Loucy (cell line): Measurements from ENCODE around the gene IGF2.

ENCODE experiments used
- H2AFZ ChIP-seq: fragments of 200-600 bp; sonication (generic); 2 replicates; pipeline ENCODE4 v1.6.0; 2016; ENCODE audit warnings: antibody characterized with exemption, mild to moderate bottlenecking, low read length, moderate library complexity
- H3F3A ChIP-seq: fragments of 200-600 bp; 2 replicates; pipeline ENCODE4 v1.6.0; 2016; ENCODE audit warnings: antibody characterized with exemption, low read depth, mild to moderate bottlenecking
- H3K27me3 ChIP-seq: fragments of 200-600 bp; sonication (generic); 2 replicates; pipeline ENCODE4 v1.6.1; 2014; ENCODE audit warnings: low read length, mild to moderate bottlenecking; ENCODE audit not compliant: insufficient read depth, poor library complexity, severe bottlenecking
- H3K36me3 ChIP-seq: fragments of 200-600 bp; sonication (generic); 2 replicates; pipeline ENCODE4 v1.6.1; 2016; ENCODE audit warnings: low read length; ENCODE audit not compliant: insufficient read depth
- H3K4me1 ChIP-seq: fragments of 200-600 bp; sonication (generic); 2 replicates; pipeline ENCODE4 v1.5.1; 2014; ENCODE audit warnings: low read length, mild to moderate bottlenecking; ENCODE audit not compliant: insufficient read depth, poor library complexity, severe bottlenecking
- H3K4me2 ChIP-seq: fragments of 200-600 bp; sonication (generic); 2 replicates; pipeline ENCODE4 v1.6.0; 2014; ENCODE audit warnings: antibody characterized with exemption, low read length, low read depth, mild to moderate bottlenecking; ENCODE audit not compliant: poor library complexity, severe bottlenecking
- H3K4me3 ChIP-seq: fragments of 200-600 bp; sonication (generic); 2 replicates; pipeline ENCODE4 v1.5.1; 2014; ENCODE audit warnings: low read length, mild to moderate bottlenecking, mixed read lengths; ENCODE audit not compliant: poor library complexity, severe bottlenecking
- H3K79me2 ChIP-seq: fragments of 200-600 bp; sonication (generic); 2 replicates; pipeline ENCODE4 v1.6.1; 2014; ENCODE audit warnings: low read length; ENCODE audit not compliant: insufficient read depth
- H3K9ac ChIP-seq: fragments of 200-600 bp; sonication (generic); 2 replicates; pipeline ENCODE4 v1.6.0; 2014; ENCODE audit warnings: mild to moderate bottlenecking, low read depth, low read length, moderate library complexity; ENCODE audit not compliant: poor library complexity, severe bottlenecking
- H3K9me2 ChIP-seq: fragments of 200-600 bp; sonication (generic); replicated peaks from 2 replicates; pipeline ENCODE4 v1.6.1; 2016; ENCODE audit warnings: low read depth, low read length, mixed read lengths
- H3K9me3 ChIP-seq: fragments of 200-600 bp; sonication (generic); 2 replicates; pipeline ENCODE4 v1.6.1; 2014; ENCODE audit warnings: mild to moderate bottlenecking, antibody characterized with exemption, low read length, low read depth; ENCODE audit not compliant: insufficient read depth
- H4K20me1 ChIP-seq: fragments of 200-600 bp; sonication (generic); 2 replicates; pipeline ENCODE4 v1.6.0; 2014; ENCODE audit warnings: antibody characterized with exemption, low read length, mild to moderate bottlenecking; ENCODE audit not compliant: insufficient read depth, poor library complexity, severe bottlenecking
- CTCF ChIP-seq: fragments of 200-600 bp; sonication (generic); conservative IDR thresholded peaks from 2 replicates; pipeline ENCODE4 v1.5.1; 2014; ENCODE audit warnings: mild to moderate bottlenecking, antibody characterized with exemption, low read length
- EZH2phosphoT487 ChIP-seq: fragments of 200-600 bp; IDR thresholded peaks from 2 replicates; pipeline ENCODE4 v1.6.1; 2018; ENCODE audit warnings: antibody characterized with exemption, mild to moderate bottlenecking, moderate library complexity, borderline replicate concordance

The IGF2 gene

GRCh38 chr11:2153581-2154194 lies 14.5 kb upstream of the IGF2 start:
- no peak overlapping the region for H3K4me2 ChIP-seq
- no peaks in the 10 kb centered on the region for H3K9me2 ChIP-seq
- no peak overlapping the region for H3K9ac ChIP-seq
- no peak overlapping the region for H3K4me3 ChIP-seq
- H3F3A ChIP-seq: no peaks in the 10 kb centered on the region
- H3K4me1 ChIP-seq: no peaks in the 10 kb centered on the region
- no peak overlapping the region for H2AFZ ChIP-seq
- H3K27me3 ChIP-seq: no peaks in the 10 kb centered on the region
- H4K20me1 ChIP-seq: no peaks in the 10 kb centered on the region
- H3K9me3 ChIP-seq: no peaks in the 10 kb centered on the region
- TF ChIP-seq EZH2phosphoT487 (no peak), CTCF (no peak)
- no peaks in the 10 kb centered on the region for H3K79me2 ChIP-seq
- no peaks in the 10 kb centered on the region for H3K36me3 ChIP-seq

- no peak overlapping the region; the same call in 1 of the 2 replicates for H2AFZ ChIP-seq
Measured at GRCh38 chr11:2151500-2152257, 12.5 kb upstream of the IGF2 start.

More at GRCh38 chr11:2151500-2152257, 12.5 kb upstream of the IGF2 start:
- Histone ChIP-seq H3K27me3 (no peaks in the 10 kb centered on the region), H3K4me3 (no peak overlapping the region), H3K79me2 (no peaks in the 10 kb centered on the region), H3F3A (no peaks in the 10 kb centered on the region), H3K9ac (peak overlapping the region; percentile 22), H3K4me2 (peak overlapping the region; percentile 49), H4K20me1 (no peaks in the 10 kb centered on the region), H3K4me1 (no peaks in the 10 kb centered on the region), H3K9me2 (no peaks in the 10 kb centered on the region), H3K9me3 (no peaks in the 10 kb centered on the region), H3K36me3 (no peaks in the 10 kb centered on the region)
- TF ChIP-seq CTCF (peak; percentile 67), EZH2phosphoT487 (no peak)
